ENCODE measurements around the gene MIDN.

Gene MIDN

DNA sequence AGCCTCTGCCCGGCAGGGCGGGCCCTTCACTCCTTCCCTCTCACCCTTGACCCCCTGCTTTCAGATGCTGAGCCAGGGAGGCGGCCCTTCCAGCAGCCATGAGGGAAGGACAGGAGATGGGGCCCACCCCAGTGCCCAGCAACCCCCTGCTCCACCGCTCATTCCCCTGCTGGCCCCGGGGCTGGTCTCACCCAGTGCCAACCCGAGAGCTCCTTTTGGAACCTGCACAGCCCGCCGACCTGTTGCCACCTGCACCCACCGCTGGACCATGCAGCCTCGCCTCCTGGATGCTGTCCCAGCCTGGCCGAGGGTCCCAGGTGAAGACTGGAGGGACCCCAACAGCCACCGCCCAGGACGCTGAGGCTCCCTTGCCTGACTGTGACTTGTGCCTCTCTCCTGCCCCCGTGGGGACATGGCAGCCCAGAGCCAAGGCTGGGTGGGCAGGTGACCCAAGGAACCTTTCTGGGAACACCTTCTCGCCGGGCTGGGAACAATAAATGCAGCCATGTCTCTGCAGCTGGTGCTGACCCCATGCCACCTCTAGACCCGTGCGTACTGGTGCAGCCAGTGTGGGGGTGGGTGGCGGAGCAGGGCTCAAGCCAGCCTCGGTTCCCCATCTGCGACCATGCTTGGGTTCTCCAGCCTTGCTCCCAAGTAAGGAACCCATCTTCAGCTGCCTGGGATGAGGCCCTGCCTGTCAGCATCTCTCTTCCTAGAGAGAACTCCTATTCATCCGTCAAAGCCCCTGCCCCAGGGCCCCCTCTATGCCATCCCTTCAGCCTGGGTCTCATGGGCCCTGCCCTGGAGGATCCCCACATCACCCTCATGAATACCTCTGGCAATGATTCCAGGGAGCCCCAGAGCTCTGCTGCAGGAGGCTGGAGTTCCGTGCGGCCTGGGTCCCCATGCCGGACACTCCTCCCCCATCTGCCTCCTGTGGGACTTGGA is 30.6 kb downstream of the MIDN start:
- no peak overlapping the region for H3K27ac ChIP-seq
- DNase-seq (ENCODE audit: low read depth, low spot score): no peak

DNA sequence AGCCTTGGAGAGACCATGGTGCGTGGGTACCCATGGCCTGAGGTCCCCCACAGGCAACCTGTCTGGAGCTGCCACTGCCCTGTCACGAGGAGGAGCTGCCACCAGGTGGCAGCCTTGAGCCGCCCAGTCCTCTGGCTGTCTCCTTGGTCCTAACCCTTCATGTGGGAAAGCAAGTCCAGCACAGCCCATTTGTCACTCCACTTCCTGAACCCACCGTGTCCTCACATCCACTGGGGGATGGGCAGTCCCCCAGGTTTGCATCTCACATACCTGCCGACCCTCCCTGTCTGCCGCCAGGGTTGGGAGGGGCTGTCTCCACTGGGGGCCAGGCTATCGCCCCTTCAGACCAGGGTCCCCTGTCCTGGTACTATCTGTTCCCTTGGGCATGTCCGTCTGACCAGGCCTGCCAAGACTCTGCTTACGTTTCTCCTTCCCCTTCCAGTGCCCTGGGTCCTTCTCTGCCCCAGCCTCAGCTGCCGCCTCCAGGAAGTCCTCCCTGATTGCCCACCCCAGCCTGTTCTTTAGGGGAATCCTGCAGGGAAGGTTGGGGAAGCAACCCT is 31.5 kb downstream of the MIDN start:
- no peak for DNase-seq (ENCODE audit: low read depth, low spot score)
- no peak overlapping the region for H3K27ac ChIP-seq

DNA sequence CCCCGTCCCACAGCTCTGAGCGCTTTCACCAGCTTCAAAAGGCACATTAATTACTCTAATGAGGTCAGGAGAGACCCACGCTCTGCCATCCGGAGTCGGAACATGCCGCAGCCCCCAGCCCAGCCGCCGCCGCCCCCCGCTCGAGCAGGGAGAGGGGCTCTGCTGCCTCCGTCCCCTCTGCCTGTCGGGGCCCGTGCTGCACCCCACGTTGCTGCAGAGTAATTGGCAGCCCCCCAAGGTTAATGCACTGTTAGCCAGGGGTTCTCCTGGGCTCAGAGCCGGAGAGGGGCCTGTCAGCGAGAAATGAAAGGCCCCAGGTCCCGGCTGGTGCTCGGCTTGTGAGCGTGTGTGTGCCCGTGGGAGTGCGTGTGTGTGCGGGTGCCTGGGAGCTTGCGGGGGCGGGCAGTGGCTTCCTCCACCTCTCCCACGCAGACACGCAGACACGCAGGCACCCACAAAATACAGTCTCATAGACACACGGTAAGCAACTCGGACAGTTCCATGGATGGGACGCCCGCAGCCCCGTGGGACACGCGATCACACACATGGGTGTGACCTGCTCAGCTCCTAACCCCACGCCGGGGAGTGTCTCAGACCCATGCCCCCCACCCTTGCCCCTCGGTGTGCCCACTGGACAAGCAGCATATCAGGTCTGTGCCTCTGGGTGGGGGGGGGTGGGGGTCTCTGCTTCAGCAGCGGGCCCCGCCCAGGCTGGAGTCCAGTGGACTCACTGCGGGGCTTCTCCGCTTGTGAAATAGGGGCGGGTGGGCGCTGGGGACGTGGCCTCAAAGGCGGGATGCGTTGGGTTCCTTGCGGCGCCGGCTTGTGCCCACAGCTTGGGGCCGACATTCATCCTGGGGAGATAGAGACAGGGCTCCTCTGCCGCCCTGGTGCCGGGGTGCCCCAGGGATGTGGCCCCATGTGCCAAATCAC is 32.5 kb downstream of the MIDN start:
- no peak for DNase-seq (ENCODE audit: low read depth, low spot score)
- no peak overlapping the region for H3K27ac ChIP-seq

DNA sequence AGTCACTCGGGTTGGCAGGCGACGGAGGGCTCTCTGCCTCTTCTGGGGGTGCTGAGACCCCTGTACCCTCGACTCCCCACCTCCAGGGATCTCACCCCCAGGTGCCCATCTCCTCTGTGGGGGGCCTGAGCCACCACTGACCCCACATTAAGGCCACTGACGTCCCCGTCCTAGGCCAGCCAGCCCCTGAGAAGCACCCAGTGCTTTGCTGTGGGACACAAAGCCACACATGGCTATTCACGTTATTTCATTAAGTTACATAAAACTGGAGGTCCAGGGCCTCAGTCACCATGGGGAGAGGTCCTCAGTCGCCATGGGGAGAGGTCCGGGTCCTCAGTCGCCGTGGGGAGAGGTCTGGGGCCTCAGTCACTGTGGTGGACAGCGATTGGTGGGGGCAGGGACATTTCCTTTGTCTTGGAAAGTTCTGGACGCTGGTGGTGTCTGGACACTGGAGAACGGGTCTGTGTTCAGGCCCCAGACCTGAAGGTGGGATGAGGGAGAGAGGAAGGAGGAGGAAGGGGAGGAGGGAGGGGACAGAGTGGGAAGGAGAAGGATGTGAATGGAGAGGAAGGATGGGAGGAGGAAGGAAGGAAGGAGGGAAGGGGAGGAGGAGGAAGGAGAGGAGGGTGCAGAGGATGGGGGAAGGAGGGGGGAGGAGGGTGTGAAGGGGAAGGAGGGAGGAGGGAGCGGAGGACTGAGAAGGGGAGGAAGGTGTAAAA is 33.3 kb downstream of the MIDN start:
- no peak for DNase-seq (ENCODE audit: low read depth, low spot score)
- no peak overlapping the region for H3K27ac ChIP-seq

DNA sequence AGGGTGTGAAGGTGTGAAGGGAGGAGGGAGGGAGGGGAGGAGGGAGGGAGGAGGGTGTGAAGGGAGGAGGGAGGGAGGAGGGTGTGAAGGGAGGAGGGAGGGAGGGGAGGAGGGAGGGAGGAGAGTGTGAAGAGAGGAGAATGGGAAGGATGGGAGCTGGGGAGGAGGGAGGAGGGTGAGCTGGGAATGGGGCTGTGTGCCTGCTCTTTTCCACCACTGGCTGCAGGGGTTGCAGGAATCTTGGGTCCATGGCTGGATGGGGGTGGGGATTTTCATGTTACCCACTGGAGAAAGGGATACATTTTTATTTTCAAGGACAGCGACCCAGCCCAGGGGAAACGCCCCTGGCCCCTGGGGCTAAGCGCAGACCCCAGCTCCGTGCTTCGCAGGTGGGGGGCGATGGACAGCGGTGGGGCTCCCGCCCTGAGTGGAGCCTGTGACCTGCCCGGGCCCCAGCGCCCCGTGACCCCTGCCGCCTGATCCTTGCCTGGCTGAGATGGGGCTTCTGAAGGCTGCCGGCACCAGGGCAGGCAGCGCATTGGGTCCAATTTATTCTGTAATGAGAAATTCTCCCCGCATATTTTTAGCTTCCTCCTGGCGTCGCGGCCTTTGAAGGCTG is 34.3 kb downstream of the MIDN start:
- no peak for DNase-seq (ENCODE audit: low read depth, low spot score)
- H3K27ac ChIP-seq: no peak overlapping the region

DNA sequence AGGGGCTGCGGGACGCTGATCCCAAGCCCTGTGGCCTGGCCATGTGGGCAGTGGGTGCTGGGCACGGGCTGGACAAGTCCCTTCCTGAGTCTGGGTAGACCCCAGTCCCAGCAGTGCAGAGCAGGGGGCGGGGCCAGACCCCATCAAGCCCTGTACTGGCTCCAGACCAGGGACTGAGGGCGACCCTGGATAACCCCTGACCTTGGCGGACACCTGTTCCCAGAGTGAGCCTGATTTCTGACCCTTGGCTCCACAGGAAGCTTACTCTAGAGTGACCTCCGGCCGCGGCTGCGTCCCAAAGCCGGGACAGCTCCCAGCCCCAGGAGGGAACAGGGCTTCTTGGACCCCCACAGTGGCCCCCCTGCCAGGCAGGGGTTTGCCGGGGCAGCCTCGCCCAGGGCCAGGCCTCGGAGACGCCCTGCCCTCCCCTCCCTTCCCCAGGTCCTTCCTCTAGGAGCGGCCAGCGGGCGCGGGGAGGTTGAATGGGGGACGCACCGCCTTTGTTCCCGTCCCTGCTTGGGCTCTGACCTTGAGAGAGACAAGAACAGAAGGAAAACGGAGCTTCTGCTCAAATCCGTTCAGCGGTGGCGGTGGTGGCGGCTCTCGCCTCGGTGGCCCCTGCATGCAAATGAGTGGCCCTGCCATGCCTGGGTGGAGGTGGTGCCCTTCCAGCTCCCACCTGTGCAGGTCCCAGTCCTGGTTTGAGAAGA is 35.0 kb downstream of the MIDN start:
- DNase-seq (ENCODE audit: low read depth, low spot score): no peak
- no peak overlapping the region for H3K27ac ChIP-seq

DNA sequence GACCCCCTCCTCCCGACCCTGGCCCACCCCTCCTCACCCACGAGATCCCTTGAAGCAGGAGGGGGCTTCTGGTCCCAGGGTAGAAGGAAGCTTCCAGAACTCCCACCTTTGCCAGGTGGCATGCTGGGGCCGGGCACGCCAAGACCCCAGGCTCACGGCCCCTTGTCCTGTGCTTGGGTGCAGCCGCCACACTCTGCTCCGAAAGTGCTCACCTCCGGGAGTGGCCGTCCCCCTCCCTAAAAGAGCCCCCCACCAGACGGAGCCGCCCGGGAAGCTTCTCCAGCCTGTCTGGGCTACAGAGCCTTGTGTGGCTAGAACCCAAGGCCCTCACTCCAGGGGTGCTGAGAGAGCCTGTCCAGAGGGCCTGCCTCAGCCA is 35.5 kb downstream of the MIDN start:
- no peak for DNase-seq (ENCODE audit: low read depth, low spot score)
- H3K27ac ChIP-seq: no peak overlapping the region

DNA sequence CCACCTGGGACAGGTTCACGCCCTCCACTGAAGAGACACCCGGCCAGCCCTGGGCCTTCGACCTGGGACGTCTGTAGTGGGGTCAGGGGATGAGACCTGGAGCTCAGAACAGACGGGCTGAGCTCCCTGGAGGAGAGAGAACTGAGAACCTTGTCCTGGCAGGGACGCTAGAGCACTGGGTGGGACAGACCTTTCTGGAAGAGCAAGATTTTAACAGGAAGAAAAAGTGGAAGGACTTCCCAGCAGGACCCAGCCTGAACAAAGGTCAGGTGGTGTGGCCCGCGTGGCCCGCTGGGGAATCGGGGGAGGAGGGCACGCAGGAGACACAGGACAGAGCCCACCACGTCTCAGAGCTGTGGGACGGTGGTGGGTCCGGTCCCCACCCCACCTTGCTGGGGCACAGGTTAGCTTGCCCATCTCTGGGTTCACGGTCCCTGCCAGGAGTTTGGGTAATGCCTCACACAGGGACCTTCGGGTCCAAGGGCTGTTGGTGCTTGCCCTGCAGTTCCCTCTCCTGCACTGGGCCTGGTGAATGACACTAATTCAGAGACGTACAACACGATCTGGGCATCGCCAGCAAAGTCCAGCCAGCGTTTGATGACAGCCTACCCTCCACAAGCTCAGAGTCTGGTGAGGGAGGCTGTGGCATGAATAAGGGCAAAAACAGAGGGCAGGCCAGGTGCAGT is 36.1 kb downstream of the MIDN start:
- DNase-seq (ENCODE audit: low read depth, low spot score): no peak
- H3K27ac ChIP-seq: no peak overlapping the region

DNA sequence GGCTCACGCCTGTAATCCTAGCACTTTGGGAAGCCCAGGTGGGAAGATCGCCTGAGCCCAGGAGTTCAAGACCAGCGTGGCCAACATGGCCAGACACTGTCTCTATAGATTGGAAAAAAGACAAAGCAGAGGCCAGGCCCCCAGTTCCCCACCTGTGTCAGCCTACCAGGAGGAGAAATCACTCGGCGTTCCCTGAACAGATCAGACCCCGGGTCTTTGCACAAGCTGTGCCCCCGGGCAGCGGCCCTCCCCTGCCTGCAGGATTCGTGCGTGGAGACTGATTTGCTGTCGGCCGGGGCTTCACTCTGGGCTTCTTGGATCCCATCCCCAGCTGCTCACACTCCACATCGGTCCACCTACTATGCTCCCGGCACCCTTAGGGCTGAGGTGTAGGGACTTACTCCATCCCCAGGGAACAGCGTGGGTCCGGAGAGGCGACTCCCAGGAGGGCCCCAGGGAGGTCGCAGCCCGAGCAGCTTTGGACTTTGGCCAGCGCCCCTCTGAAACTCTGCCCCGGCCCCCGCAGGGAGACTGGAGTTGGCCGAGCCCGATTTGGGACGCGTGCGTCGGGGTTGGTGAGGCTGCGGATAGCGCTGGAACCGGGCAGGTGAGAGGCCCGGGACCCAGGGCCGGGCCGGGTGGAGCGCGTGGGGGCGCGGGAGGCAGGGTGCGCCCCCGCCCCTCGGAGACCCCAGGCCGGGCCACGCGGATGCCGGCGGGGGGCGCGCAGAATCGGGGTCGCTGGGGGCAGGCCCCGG is 36.8 kb downstream of the MIDN start:
- DNase-seq (ENCODE audit: low read depth, low spot score): no peak
- no peak overlapping the region for H3K27ac ChIP-seq

DNA sequence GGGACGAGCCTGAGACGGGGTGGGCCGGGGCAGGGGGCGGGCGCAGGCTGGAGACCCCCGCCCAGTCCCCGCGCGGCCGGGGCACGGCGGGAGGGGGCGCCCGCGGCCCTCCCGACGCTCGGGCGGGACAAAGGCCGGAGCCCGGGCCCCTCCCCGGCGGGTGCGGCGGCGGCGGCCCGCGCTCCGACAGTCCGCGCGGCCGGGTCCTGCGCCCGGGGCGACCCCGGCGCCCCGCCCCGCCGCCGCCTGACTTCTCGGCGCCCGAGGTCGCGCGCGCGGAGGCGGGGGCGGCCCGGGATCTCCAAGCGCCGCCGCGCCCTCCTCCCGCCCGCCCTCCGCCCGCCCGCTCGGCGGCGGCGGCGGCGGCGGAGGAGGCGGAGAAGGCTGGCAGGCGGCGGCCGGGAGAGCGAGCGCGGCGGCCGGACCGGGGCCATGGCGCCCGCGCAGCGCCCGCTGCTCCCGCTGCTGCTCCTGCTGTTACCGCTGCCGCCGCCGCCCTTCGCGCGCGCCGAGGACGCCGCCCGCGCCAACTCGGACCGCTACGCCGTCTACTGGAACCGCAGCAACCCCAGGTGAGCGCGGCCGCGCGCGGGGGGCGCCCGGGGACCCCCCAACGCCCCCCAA is 37.5 kb downstream of the MIDN start, which contains the start of gene EFNA2:
Gene EFNA2, plus strand, starts transcription at position 137 of the 624 bp plus-strand sequence. Its CDS starts 296 bp downstream, at position 433.
- no peak for DNase-seq (ENCODE audit: low read depth, low spot score)
- H3K27ac ChIP-seq: no peak within 1 kb of the TSS

DNA sequence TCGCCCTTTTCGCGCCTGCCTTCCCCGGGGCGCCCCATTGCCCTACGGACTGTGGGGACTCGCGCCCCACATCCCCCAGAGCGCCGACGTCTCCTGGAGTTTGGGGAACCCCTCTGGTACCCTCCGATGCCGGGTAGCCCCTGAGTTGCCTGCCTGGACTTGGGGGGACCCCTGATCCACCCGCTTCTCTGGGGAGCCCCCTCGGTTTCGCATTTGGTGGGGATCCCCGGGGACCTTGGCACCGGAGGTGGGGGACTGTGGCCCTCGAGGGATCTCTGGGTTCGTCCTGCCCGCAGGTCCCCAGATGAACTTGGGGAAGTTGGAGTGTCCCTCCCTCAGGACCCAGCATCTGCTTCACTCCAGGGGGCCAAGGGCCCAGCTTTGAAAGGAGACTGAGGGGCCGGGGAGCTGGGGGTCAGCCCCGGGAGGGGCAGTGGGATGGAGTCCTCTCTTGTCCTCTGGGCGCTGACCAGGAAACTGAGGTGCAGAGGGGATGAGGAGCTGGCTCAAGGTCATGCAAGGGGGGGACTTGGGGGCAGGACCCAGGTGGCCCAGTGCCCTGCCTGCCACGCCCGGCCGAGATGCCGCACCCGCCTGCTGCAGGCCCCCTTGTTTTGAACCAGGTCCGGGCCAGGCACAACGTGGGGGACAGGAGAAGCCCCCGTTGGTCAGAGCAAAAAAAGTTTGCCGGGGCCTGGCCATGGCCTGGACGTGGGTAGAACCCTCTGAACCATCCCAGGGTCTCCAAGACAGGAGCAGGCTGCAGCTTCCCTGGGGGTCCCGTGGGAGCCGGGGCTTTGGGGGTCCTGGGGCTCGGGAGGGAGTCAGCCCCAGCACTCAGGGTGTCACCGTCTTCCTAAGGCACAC is 38.3 kb downstream of the MIDN start:
- no peak overlapping the region for H3K27ac ChIP-seq

DNA sequence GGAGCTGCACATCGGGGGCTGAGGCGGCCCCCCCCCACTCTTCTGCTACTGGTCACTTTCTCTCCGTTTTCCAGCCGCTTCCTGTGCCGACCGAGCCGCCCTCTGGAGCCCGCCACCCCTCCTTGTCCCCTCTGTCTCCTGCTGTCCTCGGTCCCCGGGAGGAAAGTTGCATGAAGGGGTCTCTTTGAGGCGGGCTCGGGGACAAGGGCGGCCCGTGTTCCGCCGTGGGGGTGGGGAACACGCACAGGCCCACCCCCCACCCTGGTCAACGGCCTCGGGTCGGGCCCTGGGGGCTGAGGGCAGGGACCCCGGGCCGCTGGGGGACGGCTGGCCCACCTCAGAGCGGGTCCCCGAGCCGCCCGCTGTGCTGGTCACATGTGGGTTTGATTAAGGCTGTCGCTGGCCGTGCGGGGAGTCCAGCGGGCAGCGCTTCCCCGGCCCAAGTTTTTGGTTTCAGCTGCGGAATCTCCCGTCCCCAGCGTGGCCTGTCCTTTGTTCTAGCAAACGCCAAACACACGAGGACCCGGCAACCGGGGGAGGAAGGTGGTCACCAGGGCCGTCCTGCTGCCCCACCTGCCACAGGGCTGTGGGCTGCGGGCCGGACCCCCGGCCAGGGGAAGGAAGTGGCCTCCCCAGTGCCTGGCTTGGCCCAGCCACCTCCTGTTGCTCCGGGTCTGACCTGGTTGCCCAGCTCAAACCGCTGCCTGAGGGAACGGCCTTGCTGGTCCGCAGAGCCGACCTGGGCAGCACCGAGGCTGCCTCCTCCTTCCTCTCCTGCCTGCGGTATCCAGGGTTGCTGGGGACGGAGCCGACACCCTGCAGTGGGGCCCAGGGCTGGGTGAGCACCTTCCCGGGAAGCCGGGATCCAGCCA is 39.2 kb downstream of the MIDN start:
- no peak overlapping the region for H3K27ac ChIP-seq
- DNase-seq (ENCODE audit: low read depth, low spot score): no peak

More for the DNA sequence above, 38.3 kb downstream of the MIDN start:
- no peak for DNase-seq (ENCODE audit: low read depth, low spot score)

DNA sequence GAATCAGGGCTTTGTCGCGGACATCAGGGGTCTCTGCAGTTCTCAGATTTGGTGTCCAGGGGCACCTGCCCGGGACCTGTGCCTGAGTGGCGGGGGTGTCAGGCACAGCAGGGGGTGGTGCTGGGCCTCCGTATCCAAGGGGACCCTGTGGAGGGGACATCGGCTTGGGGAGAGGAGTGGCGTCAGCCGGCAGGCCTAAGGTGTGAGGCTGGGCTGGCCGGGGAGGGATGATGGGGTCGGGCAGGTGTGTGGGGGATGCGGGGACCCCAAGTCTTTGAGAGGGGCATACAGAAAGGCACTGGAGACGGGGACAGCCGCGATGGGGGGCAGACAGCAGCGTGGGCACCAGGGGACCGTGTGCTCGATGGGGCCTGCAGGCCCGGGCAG is 39.8 kb downstream of the MIDN start:
- DNase-seq (ENCODE audit: low read depth, low spot score): no peak
- H3K27ac ChIP-seq: no peak overlapping the region

DNA sequence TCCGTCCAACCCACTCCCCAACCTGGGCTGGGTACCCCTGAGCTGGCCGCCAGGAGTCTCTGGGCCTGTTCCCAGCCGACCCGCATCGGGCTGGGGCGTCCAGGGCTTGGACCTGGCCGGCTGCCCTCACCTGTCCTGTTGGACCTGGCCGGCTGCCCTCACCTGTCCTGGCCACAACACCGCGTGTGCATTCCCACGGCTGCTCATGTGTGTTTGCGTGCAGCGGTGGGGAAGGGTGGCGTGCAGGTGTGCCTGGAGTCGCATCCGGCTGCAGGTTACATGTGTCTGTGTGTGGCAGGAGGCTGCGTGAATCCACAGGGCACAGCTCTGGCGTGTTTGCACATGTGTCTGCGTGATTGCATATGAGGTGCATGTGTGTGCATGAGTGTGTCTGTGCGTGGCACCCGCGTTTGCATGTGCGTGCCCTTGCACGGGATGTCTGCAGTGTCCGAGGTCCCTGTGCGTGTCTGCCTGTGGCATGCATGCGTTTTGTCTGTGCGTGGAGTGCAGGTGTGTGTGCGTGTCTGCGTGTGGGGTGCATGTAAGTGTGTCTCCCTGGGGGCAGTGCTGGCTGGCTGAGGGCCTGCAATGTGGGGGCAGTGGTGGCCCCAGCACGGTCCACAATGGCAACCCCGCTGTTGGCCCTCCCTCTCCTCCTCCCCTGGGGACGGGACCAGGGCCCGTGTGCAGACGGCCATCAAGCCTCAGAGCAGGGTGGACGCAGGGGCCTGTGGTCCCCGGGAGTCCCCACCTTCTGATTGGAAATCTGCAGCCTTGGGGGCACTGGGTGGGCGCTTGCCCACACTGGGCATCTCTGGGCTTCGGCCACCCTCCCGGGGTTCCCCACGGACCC is 40.7 kb downstream of the MIDN start:
- DNase-seq (ENCODE audit: low read depth, low spot score): no peak
- H3K27ac ChIP-seq: no peak overlapping the region

DNA sequence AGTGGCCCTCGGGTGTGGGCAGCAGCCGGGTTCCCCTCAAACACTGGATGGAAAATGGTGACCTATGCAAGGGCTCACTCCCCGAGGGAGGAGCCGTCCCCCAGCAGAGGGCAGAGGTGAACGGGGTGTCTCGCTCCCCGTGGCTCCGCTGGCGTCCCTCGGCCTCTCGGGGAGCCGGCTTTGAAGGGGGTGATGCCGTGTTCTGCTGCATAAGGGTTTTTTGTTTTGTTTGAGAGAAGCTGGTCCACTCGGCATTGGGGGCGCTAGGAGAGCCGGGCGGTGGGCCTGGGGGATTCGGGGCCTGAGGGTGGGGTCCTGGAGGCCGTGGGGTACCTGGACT is 41.3 kb downstream of the MIDN start:
- no peak for DNase-seq (ENCODE audit: low read depth, low spot score)
- H3K27ac ChIP-seq: no peak overlapping the region
